Esophagus squamous epithelium (tissue), 5 donors: Measurements from ENCODE around the gene SLC22A1. TPM values are rescaled to one million over a fixed set of nuclear protein-coding genes. Genes with fewer than 3 reads are reported as not detected.

ENCODE experiments used
- DNase-seq: peaks from one replicate; lab custom pipeline; 2025; lab: John Stamatoyannopoulos, UW
- H3K27ac ChIP-seq, 4 donors: fragments of 200-600 bp; sonication (generic); one replicate each; pipeline ENCODE4 v1.5.1; 2016 to 2019; ENCODE audit warnings: mild to moderate bottlenecking in 1 of 4
- H3K27me3 ChIP-seq, 4 donors: fragments of 200-600 bp; sonication (generic); 1 replicate in 3 of 4; 2 replicates in 1 of 4; pipeline versions ENCODE4 v1.5.1 to v1.6.0; 2017 to 2021; ENCODE audit warnings: antibody characterized with exemption in 1 of 4
- H3K36me3 ChIP-seq, 3 donors: fragments of 200-600 bp; sonication (generic); one replicate each; pipeline ENCODE4 v1.5.1; 2016 to 2019
- H3K4me1 ChIP-seq, 3 donors: fragments of 200-600 bp; sonication (generic); one replicate each; pipeline ENCODE4 v1.5.1; 2017 to 2019
- H3K4me3 ChIP-seq, 4 donors: fragments of 200-600 bp; sonication (generic); 1 replicate in 3 of 4; 2 replicates in 1 of 4; pipeline ENCODE4 v1.5.1; 2016 to 2019; ENCODE audit warnings: mild to moderate bottlenecking in 2 of 4, moderate library complexity in 1 of 4
- H3K9me3 ChIP-seq, 3 donors: fragments of 200-600 bp; sonication (generic); one replicate each; pipeline ENCODE4 v1.5.1; 2016 to 2019
- CTCF ChIP-seq, 6 experiments: fragments of 450-650 bp in 4 of 6; fragments of 200-600 bp in 2 of 6; sonication (generic) in 2 of 6; IDR thresholded peaks; one replicate each; pipeline ENCODE4 v1.5.1; 2016 to 2019; ENCODE audit warnings: antibody characterized with exemption in 6 of 6, mild to moderate bottlenecking in 4 of 6, moderate library complexity in 4 of 6
- POLR2A ChIP-seq, 4 donors: fragments of 450-650 bp; IDR thresholded peaks; one replicate each; pipeline ENCODE4 v1.6.1; 2017; ENCODE audit warnings: antibody characterized with exemption in 4 of 4, mild to moderate bottlenecking in 4 of 4, moderate library complexity in 3 of 4
- WGBS, 2 donors: methylation state at CpG; one replicate each; pipeline ENCODE4 v1.1.5; 2018; 5-methylcytosine and 5-hydroxymethylcytosine counted together
- intact Hi-C: fragments of 100-400 bp; cut with DNase I; formaldehyde crosslinking; loops from one replicate; pipeline ENCODE4 v1.15.0; 2022
- total RNA-seq, 4 donors: library from RNA; depleted of rRNA; stranded (reverse); fragments of >200 nt; gene quantifications; one replicate each; pipeline ENCODE4 v1.1.0, GENCODE V29; 2016
- donor health status: DM: yes; HTN: yes; CAD: no.

The SLC22A1 gene
- under 1 TPM in 3 of 4 donors, not detected in 1; 0.35 to 0.53 (median 0.38) TPM for total RNA-seq

- 84 to 90% methylated on average over 6 to 8 of the region's 8 CpGs for WGBS, 2 donors
- intact Hi-C loops: no loop called here
- TF ChIP-seq CTCF (IDR thresholded peaks at IDR 0.05) (no peak), POLR2A (IDR thresholded peaks at IDR 0.05) (no peak)
- Histone ChIP-seq H3K36me3 (peaks cover 0 to 23% (median 0%) of the 10 kb centered on the region in 3 donors), H3K9me3 (no peaks in the 10 kb centered on the region), H3K27ac (no peak within 1 kb of the TSS), H3K4me3 (no peak within 1 kb of the TSS), H3K27me3 (no peaks in the 10 kb centered on the region), H3K4me1 (no peaks in the 10 kb centered on the region)
- DNase-seq: no peak
These were observed at the start of gene SLC22A1 for GRCh38 chr6:160121558-160121957. TSS of gene SLC22A1 (plus strand) at chr6:160121815. CDS start at chr6:160121936, 121 bp downstream.

GRCh38 chr6:160073272-160073671 lies 48.3 kb upstream of the SLC22A1 start:
- no peaks in the 10 kb centered on the region for H3K9me3 ChIP-seq
- H3K4me1 ChIP-seq: no peaks in the 10 kb centered on the region
- H3K27ac ChIP-seq: no peak overlapping the region
- H3K36me3 ChIP-seq: peaks cover 21 to 100% (median 56%) of the 10 kb centered on the region in 3 donors
- intact Hi-C loops: no loop called here
- no peak for TF ChIP-seq CTCF (IDR thresholded peaks at IDR 0.05)
- no peak for TF ChIP-seq POLR2A (IDR thresholded peaks at IDR 0.05)
- 96 to 97% methylated on average over 8 to 9 of the region's 9 CpGs for WGBS, 2 donors
- no peak overlapping the region for H3K4me3 ChIP-seq
- no peaks in the 10 kb centered on the region for H3K27me3 ChIP-seq
- no peak for DNase-seq

GRCh38 chr6:160076009-160076408 lies 45.6 kb upstream of the SLC22A1 start:
- 88 to 93% methylated on average over 5 of the region's 5 CpGs for WGBS, 2 donors

GRCh38 chr6:160077024-160077423 lies 44.6 kb upstream of the SLC22A1 start:
- intact Hi-C loops: no loop called here
- H3K36me3 ChIP-seq: peaks cover 33 to 100% (median 58%) of the 10 kb centered on the region in 3 donors
- TF ChIP-seq CTCF (IDR thresholded peaks at IDR 0.05) (no peak), POLR2A (IDR thresholded peaks at IDR 0.05) (no peak)
- H3K27me3 ChIP-seq: no peaks in the 10 kb centered on the region
- H3K9me3 ChIP-seq: no peaks in the 10 kb centered on the region
- no peaks in the 10 kb centered on the region for H3K4me1 ChIP-seq
- DNase-seq: no peak
- 85 to 86% methylated on average over 5 of the region's 5 CpGs for WGBS, 2 donors
- H3K27ac ChIP-seq: no peak overlapping the region
- no peak overlapping the region for H3K4me3 ChIP-seq

More at GRCh38 chr6:160076009-160076408, 45.6 kb upstream of the SLC22A1 start:
- Histone ChIP-seq H3K36me3 (peaks cover 27 to 100% (median 57%) of the 10 kb centered on the region in 3 donors), H3K27me3 (no peaks in the 10 kb centered on the region), H3K4me1 (no peaks in the 10 kb centered on the region), H3K4me3 (no peak overlapping the region), H3K27ac (no peak overlapping the region), H3K9me3 (no peaks in the 10 kb centered on the region)
- intact Hi-C loops: no loop called here
- no peak for TF ChIP-seq POLR2A (IDR thresholded peaks at IDR 0.05)
- no peak for TF ChIP-seq CTCF (IDR thresholded peaks at IDR 0.05)
- no peak for DNase-seq

GRCh38 chr6:160077526-160077925 lies 44.1 kb upstream of the SLC22A1 start:
- H3K27ac ChIP-seq: no peak overlapping the region
- H3K27me3 ChIP-seq: no peaks in the 10 kb centered on the region
- intact Hi-C loops: no loop called here
- no peak overlapping the region for H3K4me3 ChIP-seq
- DNase-seq: no peak
- peaks cover 33 to 100% (median 58%) of the 10 kb centered on the region in 3 donors for H3K36me3 ChIP-seq
- TF ChIP-seq CTCF (IDR thresholded peaks at IDR 0.05) (no peak), POLR2A (IDR thresholded peaks at IDR 0.05) (no peak)
- no peaks in the 10 kb centered on the region for H3K9me3 ChIP-seq
- 75 to 79% methylated on average over 2 of the region's 2 CpGs for WGBS, 2 donors
- no peaks in the 10 kb centered on the region for H3K4me1 ChIP-seq
